Activated CD8-positive, alpha-beta memory T cell treated with anti-CD3 and anti-CD28 coated beads, Interleukin-2, amount 50 U/mL, for 24 hours (primary cell): ENCODE measurements around the gene MEGF9.
"Not testable (repeated sequence)": the region's sequence is repeated elsewhere in the genome, so short reads cannot be mapped to it uniquely, and the experiment has no call there.

ENCODE experiments used
- DNase-seq: peaks from one replicate; pipeline ENCODE4 v3.0.0-alpha.2; 2020; ENCODE audit errors: extremely low read depth

Gene MEGF9

GRCh38 chr9:120572472-120572871, 141.8 kb downstream of the MEGF9 start:
- no peak for DNase-seq

GRCh38 chr9:120571443-120572257, 142.6 kb downstream of the MEGF9 start:
- no peak for DNase-seq

- DNase-seq: no peak
Measured at GRCh38 chr9:120570296-120570695, 144.0 kb downstream of the MEGF9 start.

- no peak for DNase-seq
Measured at GRCh38 chr9:120569556-120569955, 144.7 kb downstream of the MEGF9 start.

GRCh38 chr9:120568816-120569215, 145.5 kb downstream of the MEGF9 start:
- DNase-seq: no peak

- DNase-seq: no peak
Measured at GRCh38 chr9:120567874-120568273, 146.4 kb downstream of the MEGF9 start.

GRCh38 chr9:120567081-120567480, 147.2 kb downstream of the MEGF9 start:
- DNase-seq: no peak

GRCh38 chr9:120564589-120564988, 149.7 kb downstream of the MEGF9 start:
- DNase-seq: no peak

GRCh38 chr9:120562861-120563443, 151.3 kb downstream of the MEGF9 start:
- DNase-seq: no peak

GRCh38 chr9:120561709-120562108, 152.6 kb downstream of the MEGF9 start:
- DNase-seq: no peak

GRCh38 chr9:120559546-120559945, 154.7 kb downstream of the MEGF9 start:
- DNase-seq: no peak

GRCh38 chr9:120558454-120558853, 155.8 kb downstream of the MEGF9 start:
- DNase-seq: no peak

- DNase-seq: no peak
Measured at GRCh38 chr9:120557205-120557604, 157.1 kb downstream of the MEGF9 start.

GRCh38 chr9:120556775-120557174, 157.5 kb downstream of the MEGF9 start:
- DNase-seq: no peak

GRCh38 chr9:120555839-120556238, 158.4 kb downstream of the MEGF9 start:
- no peak for DNase-seq

GRCh38 chr9:120552210-120552704, 162.0 kb downstream of the MEGF9 start:
- not testable (repeated sequence) for DNase-seq
